C4-2B (cell line): ENCODE data around the gene PKD1L1.

Source experiments
- CTCF ChIP-seq: fragments of 450-650 bp; conservative IDR thresholded peaks from 2 replicates; pipeline ENCODE4 v1.5.1; 2017; ENCODE audit warnings: mild to moderate bottlenecking
- ZFX ChIP-seq: fragments of 450-650 bp; IDR thresholded peaks from 2 replicates; pipeline ENCODE4 v1.6.1; 2017

DNA sequence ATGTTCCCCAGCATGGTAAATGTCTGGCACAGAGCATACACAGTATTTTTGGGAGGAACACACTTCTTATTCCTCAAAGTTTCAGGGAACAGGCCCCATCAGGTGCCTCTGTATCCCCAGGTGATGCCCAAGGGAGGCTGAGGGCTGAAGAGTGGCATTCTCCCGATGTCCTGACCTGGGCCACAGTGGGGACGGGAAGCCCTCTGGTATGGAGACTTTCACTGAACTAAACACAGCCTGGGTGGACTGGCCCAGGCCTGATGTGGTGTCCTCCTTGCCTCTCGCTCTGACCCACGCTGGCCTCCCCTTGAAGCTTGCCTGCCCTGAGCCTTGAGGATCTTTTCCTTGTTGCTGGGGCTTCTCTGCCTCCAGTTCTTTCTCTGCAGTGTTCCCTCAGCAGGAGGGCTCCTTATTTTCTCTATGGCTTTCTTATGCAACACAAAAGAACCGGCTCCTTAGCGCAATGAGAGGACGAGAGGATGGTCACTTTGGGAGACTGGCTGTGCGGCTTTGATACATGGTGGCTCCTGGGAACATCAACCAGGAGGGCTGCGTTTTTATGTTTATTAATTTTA, 208.9 kb downstream of the PKD1L1 start:
- TF ChIP-seq CTCF (no peak), ZFX (no peak)
